ENCODE results near the gene TRIM62.

TRIM62 gene

DNA sequence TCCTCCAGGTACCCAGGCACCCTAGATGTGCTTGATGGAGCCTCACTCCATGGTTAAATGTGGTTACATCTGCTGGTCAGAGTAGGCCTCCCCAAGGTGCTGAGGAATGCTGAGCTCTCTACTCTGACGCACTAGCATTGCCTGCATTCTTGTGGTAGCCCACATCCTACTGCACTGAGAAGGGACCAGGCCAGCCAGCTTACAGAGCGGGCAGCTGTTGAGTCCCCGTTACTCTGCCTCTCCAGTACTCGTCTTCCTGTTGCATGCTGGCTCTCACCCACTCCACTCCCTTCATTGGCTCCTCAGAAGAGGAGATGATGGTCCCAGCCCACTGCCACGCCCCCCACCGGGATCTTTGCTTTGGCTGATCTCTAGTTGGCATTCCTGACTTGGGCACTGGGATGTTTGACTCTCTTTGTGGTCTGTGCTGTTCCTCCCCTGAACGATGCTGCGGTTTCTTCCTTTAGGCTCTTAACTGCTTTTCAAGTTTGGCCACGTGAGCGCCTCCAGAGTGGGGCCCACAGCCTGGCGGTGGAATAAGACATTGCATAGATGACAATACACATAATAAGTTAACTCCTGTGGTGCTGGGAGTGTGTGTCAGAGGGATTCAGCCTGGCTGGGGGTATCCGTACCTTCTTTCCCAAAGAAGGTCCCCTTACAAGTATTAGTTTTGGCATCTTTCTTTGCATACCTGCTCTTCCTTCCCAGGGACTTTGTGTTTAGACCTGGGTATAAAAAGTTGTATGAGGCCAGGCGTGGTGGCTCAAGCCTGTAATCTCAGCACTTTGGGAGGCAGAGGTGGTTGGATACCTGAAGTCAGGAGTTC is 82.3 kb downstream of the TRIM62 start:
- Histone ChIP-seq H2AFZ (ENCODE audit: low read depth, low read length) (no peak overlapping the region), H3K23ac (ENCODE audit: low read length in 2 of 2) (no peak overlapping the region), H3K4ac (ENCODE audit: low read depth in 1 of 2, low read length in 2 of 2) (peak overlapping the region; percentile 29 to 95), H2BK120ac (ENCODE audit: low read depth, low read length) (peak overlapping the region; percentile 87), H3K4me3 (ENCODE audit: insufficient read depth in 1 of 2, low read depth in 1 of 2, low read length in 2 of 2) (peak overlapping the region in 1 of 2 experiments; percentile 29), H3K36me3 (ENCODE audit: control insufficient read depth in 1 of 2, insufficient read depth in 2 of 2, low read depth in 1 of 2, low read length in 2 of 2) (peaks cover 18 to 41% of the 10 kb centered on the region in 2 experiments), H2BK5ac (ENCODE audit: low read depth, low read length, poor library complexity, severe bottlenecking) (peak overlapping the region; percentile 98), H2BK15ac (ENCODE audit: low read depth, poor library complexity, severe bottlenecking) (peak overlapping the region; percentile 49), H2BK12ac (ENCODE audit: low read length in 2 of 2) (peak overlapping the region; percentile 98 to 99), H4K8ac (ENCODE audit: low read length) (peak overlapping the region; percentile 91), H3K18ac (ENCODE audit: low read depth in 1 of 2, low read length in 2 of 2) (peak overlapping the region; percentile 90 to 93), H3K4me1 (ENCODE audit: control insufficient read depth, insufficient read depth, low read depth, low read length) (peaks cover 25% of the 10 kb centered on the region), H3K9ac (ENCODE audit: low read length) (peak overlapping the region; percentile 78), H3K79me1 (replicated peaks; ENCODE audit: low read length, poor library complexity, severe bottlenecking) (peaks cover 9% of the 10 kb centered on the region), H3K27me3 (ENCODE audit: control insufficient read depth in 1 of 2, insufficient read depth in 1 of 2, low read length in 2 of 2) (no peaks in the 10 kb centered on the region), H3K9me3 (ENCODE audit: control insufficient read depth, low read length) (no peaks in the 10 kb centered on the region), H4K91ac (ENCODE audit: low read length) (peak overlapping the region; percentile 97), H3K4me2 (ENCODE audit: low read length, poor library complexity, severe bottlenecking) (no peak overlapping the region), H3K27ac (ENCODE audit: low read length, poor library complexity, severe bottlenecking) (peak overlapping the region; percentile 100), H3K14ac (ENCODE audit: low read length in 2 of 2) (no peak overlapping the region), H2AK5ac (ENCODE audit: low read length, severe bottlenecking) (peak overlapping the region; percentile 100)
- peak; percentile 100 for DNase-seq
- 11% methylated on average over 8 of the region's 13 CpGs for WGBS

DNA sequence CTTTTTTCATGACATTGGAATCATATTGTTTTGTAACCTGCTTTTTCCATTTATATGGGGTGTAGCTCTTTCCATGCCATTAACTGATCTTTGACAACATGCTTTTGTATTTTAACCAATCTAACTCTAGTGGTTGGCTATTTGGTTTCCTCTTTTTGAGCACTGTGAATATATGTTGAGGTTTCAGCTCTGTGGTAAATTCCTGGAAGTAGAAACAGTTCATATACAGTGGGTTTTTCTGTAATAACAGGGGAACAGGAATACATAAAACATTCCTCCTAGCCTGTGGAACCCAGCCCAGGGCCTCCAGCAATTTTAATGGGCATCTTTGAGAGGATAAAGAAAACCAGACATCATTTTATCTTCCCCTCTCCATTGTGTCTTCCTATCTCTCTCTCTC is 83.5 kb downstream of the TRIM62 start:
- Histone ChIP-seq H2BK5ac (ENCODE audit: low read depth, low read length, poor library complexity, severe bottlenecking) (peak overlapping the region; percentile 98), H3K18ac (ENCODE audit: low read depth in 1 of 2, low read length in 2 of 2) (no peak overlapping the region), H3K4me1 (ENCODE audit: control insufficient read depth, insufficient read depth, low read depth, low read length) (peaks cover 28% of the 10 kb centered on the region), H3K27ac (ENCODE audit: low read length, poor library complexity, severe bottlenecking) (peak overlapping the region; percentile 100), H3K27me3 (ENCODE audit: control insufficient read depth in 1 of 2, insufficient read depth in 1 of 2, low read length in 2 of 2) (no peaks in the 10 kb centered on the region), H3K79me1 (replicated peaks; ENCODE audit: low read length, poor library complexity, severe bottlenecking) (peaks cover 9% of the 10 kb centered on the region), H2AFZ (ENCODE audit: low read depth, low read length) (no peak overlapping the region), H3K14ac (ENCODE audit: low read length in 2 of 2) (no peak overlapping the region), H3K4me2 (ENCODE audit: low read length, poor library complexity, severe bottlenecking) (no peak overlapping the region), H3K36me3 (ENCODE audit: control insufficient read depth in 1 of 2, insufficient read depth in 2 of 2, low read depth in 1 of 2, low read length in 2 of 2) (peaks cover 18 to 37% of the 10 kb centered on the region in 2 experiments), H2AK5ac (ENCODE audit: low read length, severe bottlenecking) (no peak overlapping the region), H4K8ac (ENCODE audit: low read length) (no peak overlapping the region), H3K4me3 (ENCODE audit: insufficient read depth in 1 of 2, low read depth in 1 of 2, low read length in 2 of 2) (no peak overlapping the region), H3K4ac (ENCODE audit: low read depth in 1 of 2, low read length in 2 of 2) (no peak overlapping the region), H3K23ac (ENCODE audit: low read length in 2 of 2) (no peak overlapping the region), H3K9me3 (ENCODE audit: control insufficient read depth, low read length) (no peaks in the 10 kb centered on the region), H4K91ac (ENCODE audit: low read length) (no peak overlapping the region), H2BK12ac (ENCODE audit: low read length in 2 of 2) (no peak overlapping the region), H2BK120ac (ENCODE audit: low read depth, low read length) (peak overlapping the region; percentile 42), H2BK15ac (ENCODE audit: low read depth, poor library complexity, severe bottlenecking) (no peak overlapping the region), H3K9ac (ENCODE audit: low read length) (peak overlapping the region; percentile 78)
- peak; percentile 64 for DNase-seq

DNA sequence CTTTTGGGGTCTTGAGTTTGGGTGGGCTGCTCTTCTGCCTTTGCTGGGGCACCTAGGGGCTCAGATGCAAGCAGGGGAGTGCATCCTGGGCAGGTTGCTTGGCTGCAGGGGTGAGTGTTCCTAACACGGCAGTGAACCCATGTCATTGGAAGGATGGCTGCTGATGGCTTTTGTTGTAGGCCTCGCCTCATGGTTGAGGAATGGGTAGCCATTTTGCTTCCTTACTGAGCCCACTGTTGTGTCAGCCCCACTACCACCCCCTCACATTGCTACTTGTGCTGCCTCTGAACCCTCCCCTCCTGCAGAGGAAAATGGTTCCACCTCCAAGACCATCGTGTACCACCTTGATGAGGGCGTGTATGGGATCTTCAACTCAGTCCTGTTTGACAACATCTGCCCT is 84.1 kb downstream of the TRIM62 start:
- H2BK12ac ChIP-seq (ENCODE audit: low read length in 2 of 2) = peak overlapping the region; percentile 22 to 99
- H3K79me1 ChIP-seq (replicated peaks; ENCODE audit: low read length, poor library complexity, severe bottlenecking) = peaks cover 12% of the 10 kb centered on the region
- H3K9me3 ChIP-seq (ENCODE audit: control insufficient read depth, low read length) = no peaks in the 10 kb centered on the region
- H2BK5ac ChIP-seq (ENCODE audit: low read depth, low read length, poor library complexity, severe bottlenecking) = peak overlapping the region; percentile 39
- H3K4me2 ChIP-seq (ENCODE audit: low read length, poor library complexity, severe bottlenecking) = no peak overlapping the region
- no peaks in the 10 kb centered on the region for H3K27me3 ChIP-seq (ENCODE audit: control insufficient read depth in 1 of 2, insufficient read depth in 1 of 2, low read length in 2 of 2)
- H4K8ac ChIP-seq (ENCODE audit: low read length) = peak overlapping the region; percentile 33
- peak overlapping the region; percentile 100 for H3K27ac ChIP-seq (ENCODE audit: low read length, poor library complexity, severe bottlenecking)
- no peak overlapping the region for H3K23ac ChIP-seq (ENCODE audit: low read length in 2 of 2)
- H2AK5ac ChIP-seq (ENCODE audit: low read length, severe bottlenecking) = peak overlapping the region; percentile 97
- H3K9ac ChIP-seq (ENCODE audit: low read length) = no peak overlapping the region
- no peak overlapping the region for H3K4me3 ChIP-seq (ENCODE audit: insufficient read depth in 1 of 2, low read depth in 1 of 2, low read length in 2 of 2)
- peaks cover 18 to 37% of the 10 kb centered on the region in 2 experiments for H3K36me3 ChIP-seq (ENCODE audit: control insufficient read depth in 1 of 2, insufficient read depth in 2 of 2, low read depth in 1 of 2, low read length in 2 of 2)
- peak overlapping the region; percentile 95 for H2BK15ac ChIP-seq (ENCODE audit: low read depth, poor library complexity, severe bottlenecking)
- 96% methylated on average over 4 of the region's 4 CpGs for WGBS
- H4K91ac ChIP-seq (ENCODE audit: low read length) = peak overlapping the region; percentile 100
- H2BK120ac ChIP-seq (ENCODE audit: low read depth, low read length) = peak overlapping the region; percentile 82
- H3K14ac ChIP-seq (ENCODE audit: low read length in 2 of 2) = no peak overlapping the region
- DNase-seq = no peak
- peak overlapping the region; percentile 87 to 97 for H3K18ac ChIP-seq (ENCODE audit: low read depth in 1 of 2, low read length in 2 of 2)
- H3K4ac ChIP-seq (ENCODE audit: low read depth in 1 of 2, low read length in 2 of 2) = peak overlapping the region; percentile 55 to 98
- H2AFZ ChIP-seq (ENCODE audit: low read depth, low read length) = no peak overlapping the region
- peaks cover 34% of the 10 kb centered on the region for H3K4me1 ChIP-seq (ENCODE audit: control insufficient read depth, insufficient read depth, low read depth, low read length)

DNA sequence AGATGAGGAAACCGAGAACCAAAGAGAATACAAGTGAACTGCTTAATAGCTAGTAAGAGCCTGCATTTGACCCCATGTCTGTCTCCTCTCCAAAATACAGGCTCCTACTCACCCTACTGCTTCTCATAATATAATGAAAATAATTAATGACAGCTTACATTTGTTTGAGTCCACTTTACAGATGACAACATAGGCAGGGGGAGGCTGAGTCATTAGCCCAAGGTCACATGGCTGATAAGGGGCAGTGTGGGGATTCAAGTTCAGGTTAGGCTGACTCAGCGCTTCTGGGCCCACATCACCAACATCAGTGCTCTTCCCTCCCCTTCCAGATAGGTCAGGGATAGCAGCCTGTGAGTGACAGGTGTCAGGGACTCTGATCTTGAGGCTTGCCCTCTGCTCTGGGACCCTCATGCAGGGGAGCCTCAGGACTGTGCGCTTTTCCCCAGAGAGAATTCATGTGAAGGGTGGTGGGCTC is 84.7 kb downstream of the TRIM62 start:
- H3K4ac ChIP-seq (ENCODE audit: low read depth in 1 of 2, low read length in 2 of 2) = peak overlapping the region; percentile 5 to 98
- no peak for DNase-seq
- no peaks in the 10 kb centered on the region for H3K27me3 ChIP-seq (ENCODE audit: control insufficient read depth in 1 of 2, insufficient read depth in 1 of 2, low read length in 2 of 2)
- peak overlapping the region; percentile 100 for H4K91ac ChIP-seq (ENCODE audit: low read length)
- H3K27ac ChIP-seq (ENCODE audit: low read length, poor library complexity, severe bottlenecking) = peak overlapping the region; percentile 100
- peak overlapping the region; percentile 34 for H2BK120ac ChIP-seq (ENCODE audit: low read depth, low read length)
- peak overlapping the region; percentile 22 to 99 for H2BK12ac ChIP-seq (ENCODE audit: low read length in 2 of 2)
- H3K4me1 ChIP-seq (ENCODE audit: control insufficient read depth, insufficient read depth, low read depth, low read length) = peaks cover 39% of the 10 kb centered on the region
- H3K14ac ChIP-seq (ENCODE audit: low read length in 2 of 2) = peak overlapping the region in 1 of 2 experiments; percentile 68
- no peak overlapping the region for H2AFZ ChIP-seq (ENCODE audit: low read depth, low read length)
- no peak overlapping the region for H2BK15ac ChIP-seq (ENCODE audit: low read depth, poor library complexity, severe bottlenecking)
- H3K79me1 ChIP-seq (replicated peaks; ENCODE audit: low read length, poor library complexity, severe bottlenecking) = peaks cover 13% of the 10 kb centered on the region
- H3K18ac ChIP-seq (ENCODE audit: low read depth in 1 of 2, low read length in 2 of 2) = peak overlapping the region; percentile 15 to 97
- no peak overlapping the region for H3K4me3 ChIP-seq (ENCODE audit: insufficient read depth in 1 of 2, low read depth in 1 of 2, low read length in 2 of 2)
- 100% methylated on average over 2 of the region's 3 CpGs for WGBS
- H3K4me2 ChIP-seq (ENCODE audit: low read length, poor library complexity, severe bottlenecking) = no peak overlapping the region
- peak overlapping the region; percentile 97 for H2AK5ac ChIP-seq (ENCODE audit: low read length, severe bottlenecking)
- no peaks in the 10 kb centered on the region for H3K9me3 ChIP-seq (ENCODE audit: control insufficient read depth, low read length)
- H3K36me3 ChIP-seq (ENCODE audit: control insufficient read depth in 1 of 2, insufficient read depth in 2 of 2, low read depth in 1 of 2, low read length in 2 of 2) = peaks cover 17 to 31% of the 10 kb centered on the region in 2 experiments
- H4K8ac ChIP-seq (ENCODE audit: low read length) = peak overlapping the region; percentile 33
- H3K9ac ChIP-seq (ENCODE audit: low read length) = no peak overlapping the region
- no peak overlapping the region for H2BK5ac ChIP-seq (ENCODE audit: low read depth, low read length, poor library complexity, severe bottlenecking)
- no peak overlapping the region for H3K23ac ChIP-seq (ENCODE audit: low read length in 2 of 2)
